Measurements from ENCODE around the gene ZC3H6. TPM values are rescaled to one million over a fixed set of nuclear protein-coding genes. Genes with fewer than 3 reads are reported as not detected.
"Not testable (repeated sequence)": the region's sequence is repeated elsewhere in the genome, so short reads cannot be mapped to it uniquely, and the experiment has no call there.

ZC3H6 gene
- total RNA-seq, 1 experiment from 2014 or later = 18.6 TPM

- ChIA-PET POLR2A (interaction anchor here (1.5 to 1.9 kb wide), 2 partner anchors 8 to 14 kb away, joined by 4 to 21 read pairs; no protein-coding TSS in a partner anchor), CTCF (interaction anchor here (0.8 to 1.3 kb wide), 2 partner anchors 14 kb away, joined by 3 to 7 read pairs; no protein-coding TSS in a partner anchor)
- H3K36me3 Mint-ChIP-seq (ENCODE audit: insufficient read depth, unreplicated experiment) = peaks cover 9% of the 10 kb centered on the region
- no TSS peak for BruUV-seq (replicated peaks)
- H3K4me1 Mint-ChIP-seq (ENCODE audit: insufficient read depth, unreplicated experiment) = no peaks in the 10 kb centered on the region
- no peak overlapping the region for H3K27ac Mint-ChIP-seq (ENCODE audit: low read depth, unreplicated experiment)
- peaks cover 5% of the 10 kb centered on the region for H3K9me3 Mint-ChIP-seq (ENCODE audit: unreplicated experiment)
- DNase-seq (ENCODE audit: unreplicated experiment) = no peak
- no peak overlapping the region for H3K4me3 Mint-ChIP-seq (ENCODE audit: unreplicated experiment)
- H3K27me3 Mint-ChIP-seq (ENCODE audit: insufficient read depth, unreplicated experiment) = no peaks in the 10 kb centered on the region
- TF ChIP-seq CTCF (IDR thresholded peaks at IDR 0.05; ENCODE audit: unreplicated experiment) = no peak
- intact Hi-C loops (cut with micrococcal nuclease) = no loop called here
Observed at GRCh38 chr2:112273349-112273748, 2.0 kb upstream of the ZC3H6 start.

- BruUV-seq (replicated peaks) = TSS peak; percentile 48
- ChIA-PET CTCF (no interaction called here), POLR2A (interaction anchor here (0.8 kb wide), 1 partner anchor 17 kb away, joined by 3 read pairs; no protein-coding TSS in a partner anchor)
- Mint-ChIP-seq H3K27me3 (ENCODE audit: insufficient read depth, unreplicated experiment) (no peaks in the 10 kb centered on the region), H3K27ac (ENCODE audit: low read depth, unreplicated experiment) (peak overlapping the region; percentile 96), H3K4me1 (ENCODE audit: insufficient read depth, unreplicated experiment) (no peaks in the 10 kb centered on the region), H3K9me3 (ENCODE audit: unreplicated experiment) (no peaks in the 10 kb centered on the region), H3K36me3 (ENCODE audit: insufficient read depth, unreplicated experiment) (peaks cover 9% of the 10 kb centered on the region), H3K4me3 (ENCODE audit: unreplicated experiment) (peak overlapping the region; percentile 84)
- peak; percentile 84 for DNase-seq (ENCODE audit: unreplicated experiment)
- intact Hi-C loops (cut with micrococcal nuclease) = no loop called here
- TF ChIP-seq CTCF (IDR thresholded peaks at IDR 0.05; ENCODE audit: unreplicated experiment) = no peak
Observed at GRCh38 chr2:112275887-112276773, 733 bp downstream of the ZC3H6 start.

DNA sequence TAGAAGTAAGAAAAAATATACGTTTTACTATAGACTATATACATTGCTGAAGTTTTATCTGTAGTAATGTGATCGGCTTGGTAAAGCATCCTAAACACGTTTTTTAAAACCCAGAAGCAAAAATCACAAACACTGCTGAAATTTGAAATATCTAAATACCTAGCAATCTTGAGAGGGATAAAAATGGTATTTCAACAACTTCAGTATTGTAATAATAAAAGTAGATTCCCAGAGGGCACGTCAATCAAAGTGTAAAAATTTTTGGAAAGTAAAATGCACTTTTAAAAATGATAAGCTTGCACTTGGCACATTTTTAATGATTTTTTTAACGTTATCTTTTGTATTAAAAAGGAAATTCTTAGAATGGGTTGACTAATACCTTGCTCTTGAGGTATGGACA, 1.6 kb downstream of the ZC3H6 start:
- ChIA-PET POLR2A (interaction anchor here (0.8 to 1.3 kb wide), 5 partner anchors 13 to 29 kb away, joined by 3 to 6 read pairs (median 4); partner anchors contain the start of gene ZC3H8), CTCF (interaction anchor here (0.7 to 1.3 kb wide), 2 partner anchors 14 to 18 kb away, joined by 3 to 6 read pairs; no protein-coding TSS in a partner anchor)
- no peak for DNase-seq (ENCODE audit: unreplicated experiment)
- H3K4me1 Mint-ChIP-seq (ENCODE audit: insufficient read depth, unreplicated experiment) = no peaks in the 10 kb centered on the region
- H3K9me3 Mint-ChIP-seq (ENCODE audit: unreplicated experiment) = no peaks in the 10 kb centered on the region
- H3K4me3 Mint-ChIP-seq (ENCODE audit: unreplicated experiment) = peak overlapping the region; percentile 84
- BruUV-seq (replicated peaks) = no TSS peak
- intact Hi-C loops (cut with micrococcal nuclease) = no loop called here
- TF ChIP-seq CTCF (IDR thresholded peaks at IDR 0.05; ENCODE audit: unreplicated experiment) = no peak
- peaks cover 9% of the 10 kb centered on the region for H3K36me3 Mint-ChIP-seq (ENCODE audit: insufficient read depth, unreplicated experiment)
- no peak overlapping the region for H3K27ac Mint-ChIP-seq (ENCODE audit: low read depth, unreplicated experiment)
- H3K27me3 Mint-ChIP-seq (ENCODE audit: insufficient read depth, unreplicated experiment) = no peaks in the 10 kb centered on the region

GRCh38 chr2:112277596-112278220, 2.3 kb downstream of the ZC3H6 start:
- no peaks in the 10 kb centered on the region for H3K4me1 Mint-ChIP-seq (ENCODE audit: insufficient read depth, unreplicated experiment)
- intact Hi-C loops (cut with micrococcal nuclease) = no loop called here
- H3K27ac Mint-ChIP-seq (ENCODE audit: low read depth, unreplicated experiment) = no peak overlapping the region
- H3K27me3 Mint-ChIP-seq (ENCODE audit: insufficient read depth, unreplicated experiment) = no peaks in the 10 kb centered on the region
- H3K4me3 Mint-ChIP-seq (ENCODE audit: unreplicated experiment) = no peak overlapping the region
- H3K36me3 Mint-ChIP-seq (ENCODE audit: insufficient read depth, unreplicated experiment) = peaks cover 9% of the 10 kb centered on the region
- no TSS peak for BruUV-seq (replicated peaks)
- ChIA-PET POLR2A (interaction anchor here (0.8 to 1.3 kb wide), 4 partner anchors 13 to 30 kb away, joined by 3 to 6 read pairs (median 4); partner anchors contain the start of gene ZC3H8), CTCF (interaction anchor here (0.7 to 1.3 kb wide), 3 partner anchors 15 to 21 kb away, joined by 3 to 6 read pairs (median 3); no protein-coding TSS in a partner anchor)
- TF ChIP-seq CTCF (IDR thresholded peaks at IDR 0.05; ENCODE audit: unreplicated experiment) = no peak
- H3K9me3 Mint-ChIP-seq (ENCODE audit: unreplicated experiment) = no peaks in the 10 kb centered on the region
- DNase-seq (ENCODE audit: unreplicated experiment) = no peak

- H3K4me1 Mint-ChIP-seq (ENCODE audit: insufficient read depth, unreplicated experiment); H3K36me3 Mint-ChIP-seq (ENCODE audit: insufficient read depth, unreplicated experiment); intact Hi-C loops (cut with micrococcal nuclease); H3K27ac Mint-ChIP-seq (ENCODE audit: low read depth, unreplicated experiment); CTCF ChIA-PET; POLR2A ChIA-PET; BruUV-seq (replicated peaks); H3K27me3 Mint-ChIP-seq (ENCODE audit: insufficient read depth, unreplicated experiment); H3K9me3 Mint-ChIP-seq (ENCODE audit: unreplicated experiment); H3K4me3 Mint-ChIP-seq (ENCODE audit: unreplicated experiment); DNase-seq (ENCODE audit: unreplicated experiment): not testable (repeated sequence)
Observed at GRCh38 chr2:112282066-112282465, 6.7 kb downstream of the ZC3H6 start.

- H3K9me3 Mint-ChIP-seq (ENCODE audit: unreplicated experiment); DNase-seq (ENCODE audit: unreplicated experiment); H3K36me3 Mint-ChIP-seq (ENCODE audit: insufficient read depth, unreplicated experiment); H3K4me1 Mint-ChIP-seq (ENCODE audit: insufficient read depth, unreplicated experiment); intact Hi-C loops (cut with micrococcal nuclease); H3K27ac Mint-ChIP-seq (ENCODE audit: low read depth, unreplicated experiment); H3K27me3 Mint-ChIP-seq (ENCODE audit: insufficient read depth, unreplicated experiment); CTCF ChIA-PET; BruUV-seq (replicated peaks); H3K4me3 Mint-ChIP-seq (ENCODE audit: unreplicated experiment): not testable (repeated sequence)
- POLR2A ChIA-PET = interaction anchor here (0.9 kb wide), 1 partner anchor 26 kb away, joined by 4 read pairs; no protein-coding TSS in a partner anchor
Observed at GRCh38 chr2:112283535-112283934, 8.1 kb downstream of the ZC3H6 start.
